HG02610 (cell line): Measurements from ENCODE around the gene UCK1.

Experiments
- ATAC-seq: cut with Tn5 transposase; IDR thresholded peaks from one replicate; pipeline ENCODE4 v1.9.1; 2021; ENCODE audit warnings: mild to moderate bottlenecking, moderate library complexity; ENCODE audit not compliant: unreplicated experiment

UCK1 gene

DNA sequence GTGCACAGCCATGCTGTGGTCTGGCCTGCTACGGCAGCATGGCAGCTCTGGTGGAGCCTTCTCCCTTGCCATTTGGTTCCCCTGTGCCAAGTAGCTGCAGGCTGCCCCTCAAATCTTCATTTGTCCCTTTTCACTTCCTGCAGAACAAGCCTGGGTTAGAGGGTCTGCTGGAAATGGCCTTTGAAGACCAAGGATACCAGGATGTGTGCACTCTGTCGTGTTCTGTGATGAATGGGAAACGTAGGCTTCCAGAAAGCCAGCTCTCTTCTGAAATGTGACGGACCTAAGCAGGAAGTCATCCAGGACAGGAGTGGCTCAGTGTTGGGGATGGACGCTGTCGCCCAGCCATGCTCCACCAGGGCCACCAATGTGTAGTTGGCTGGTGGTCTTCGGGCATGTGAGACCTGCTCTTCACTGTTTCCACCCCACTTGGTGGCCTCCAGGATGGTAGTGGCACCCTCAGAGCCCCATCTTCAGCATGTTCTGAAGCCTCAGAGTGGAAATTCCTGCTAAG lies 31.8 kb downstream of the UCK1 start:
- ATAC-seq, result no peak

- ATAC-seq, result no peak
Measured at GRCh38 chr9:131496844-131497405, 34.1 kb downstream of the UCK1 start.

DNA sequence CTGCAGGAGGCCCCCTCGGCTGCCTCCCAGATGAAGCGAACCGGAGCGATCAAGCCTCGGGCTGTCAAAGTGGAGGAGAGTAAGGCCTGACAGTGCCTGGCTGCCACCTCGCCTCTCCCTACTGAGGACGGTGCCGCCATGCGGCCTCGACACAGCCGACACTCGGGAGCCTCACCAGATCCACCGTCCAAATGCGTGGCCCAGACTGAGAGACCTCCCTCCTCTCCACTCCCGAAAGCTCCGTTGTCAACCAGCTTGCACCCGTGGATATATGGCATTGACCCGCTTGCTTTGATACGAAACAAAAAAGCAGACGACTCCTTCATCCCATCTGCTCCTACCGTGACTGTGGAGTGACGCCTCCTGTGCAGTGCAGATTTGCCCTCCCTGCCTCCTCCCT lies 35.3 kb downstream of the UCK1 start:
- no peak for ATAC-seq

- no peak for ATAC-seq
Measured at GRCh38 chr9:131494296-131494870, 36.7 kb downstream of the UCK1 start.

DNA sequence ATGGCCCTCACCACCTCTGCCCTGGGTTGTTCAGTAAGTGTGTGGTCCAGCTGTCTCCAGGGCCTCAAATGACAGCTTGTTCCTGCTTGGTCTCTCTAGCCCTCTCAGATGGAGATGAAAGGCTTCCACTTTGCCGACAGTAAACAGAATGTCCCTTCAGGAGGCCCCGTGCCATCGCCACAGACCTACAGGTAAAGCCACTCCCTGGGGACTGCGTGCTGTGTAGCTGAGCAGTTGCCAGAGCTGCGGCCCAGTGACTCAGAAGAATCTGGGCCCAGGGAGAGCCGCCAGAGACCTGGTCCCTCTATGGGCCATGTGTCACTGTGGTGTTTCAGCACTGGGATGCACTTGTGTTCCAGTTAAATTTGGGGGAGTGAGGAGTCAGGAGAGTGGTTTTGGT lies 39.0 kb downstream of the UCK1 start:
- no peak for ATAC-seq

- no peak for ATAC-seq
Measured at GRCh38 chr9:131491001-131491710, 39.9 kb downstream of the UCK1 start.

GRCh38 chr9:131490514-131490913 lies 40.5 kb downstream of the UCK1 start:
- no peak for ATAC-seq

DNA sequence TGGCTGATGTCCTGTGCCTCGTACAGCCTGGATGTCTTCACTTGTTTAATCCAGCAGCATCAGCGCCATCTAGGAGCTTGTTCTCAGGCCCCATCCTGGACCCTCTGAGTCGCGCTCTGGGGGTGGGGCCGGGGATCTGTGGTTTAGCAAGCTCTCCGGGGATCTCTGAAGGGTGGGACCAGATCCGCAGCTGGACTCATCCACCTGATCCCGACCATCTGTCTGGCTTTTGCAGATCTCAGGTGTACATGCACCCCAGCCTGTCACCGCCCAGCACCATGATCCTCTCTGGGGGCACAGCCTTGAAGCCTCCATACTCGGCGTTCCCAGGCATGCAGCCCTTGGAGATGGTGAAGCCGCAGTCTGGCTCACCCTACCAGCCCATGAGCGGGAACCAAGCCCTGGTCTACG lies 43.4 kb downstream of the UCK1 start:
- no peak for ATAC-seq

- no peak for ATAC-seq
Measured at GRCh38 chr9:131487001-131487400, 44.1 kb downstream of the UCK1 start.

- no peak for ATAC-seq
Measured at GRCh38 chr9:131485728-131486422, 45.2 kb downstream of the UCK1 start.

DNA sequence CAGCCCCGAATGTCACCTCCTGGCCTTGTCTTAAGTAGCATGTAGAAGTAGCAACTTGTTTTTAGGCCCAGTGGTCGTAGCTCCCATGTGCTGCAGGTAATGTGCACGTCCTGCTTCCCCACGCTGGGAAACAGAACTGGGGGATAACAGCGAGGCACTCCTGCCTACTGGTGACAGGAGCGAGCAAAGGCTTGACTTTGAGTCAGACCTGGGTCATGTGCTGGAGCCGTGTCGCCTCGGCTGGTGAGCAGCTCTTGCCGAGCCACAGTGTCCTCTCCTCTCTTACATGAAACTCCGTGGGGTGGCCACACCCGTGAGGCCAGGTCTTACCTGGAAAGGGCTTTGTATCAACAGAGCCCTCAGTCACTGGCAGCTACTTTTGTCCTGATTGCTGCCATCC lies 45.9 kb downstream of the UCK1 start:
- no peak for ATAC-seq

DNA sequence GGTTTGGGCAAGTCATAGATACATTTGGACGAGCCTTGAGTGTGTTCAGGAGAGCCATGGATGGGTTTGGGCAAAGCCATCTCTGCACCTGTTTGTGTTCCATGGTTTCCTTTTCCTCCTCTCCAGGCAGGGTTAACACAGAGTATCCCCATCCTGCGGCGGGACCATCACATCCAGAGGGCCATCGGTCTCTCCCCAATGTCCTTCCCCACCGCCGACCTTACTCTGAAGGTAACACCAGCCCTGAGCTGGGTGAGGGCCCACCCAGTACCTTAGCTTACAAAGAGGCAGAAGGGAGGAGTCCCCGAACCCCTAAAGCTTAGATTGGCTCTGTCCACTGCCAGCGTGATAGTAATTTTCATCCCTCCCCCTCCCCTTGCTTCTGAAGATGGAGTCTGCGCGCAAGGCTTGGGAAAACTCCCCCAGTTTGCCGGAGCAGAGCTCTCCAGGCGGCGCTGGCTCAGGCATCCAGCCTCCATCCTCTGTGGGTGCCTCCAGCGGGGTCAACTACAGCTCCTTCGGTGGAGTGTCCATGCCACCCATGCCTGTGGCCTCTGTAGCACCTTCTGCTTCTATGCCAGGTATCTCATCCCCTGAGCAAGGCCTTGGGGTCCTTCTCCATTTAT lies 46.4 kb downstream of the UCK1 start:
- no peak for ATAC-seq

- ATAC-seq, result no peak
Measured at GRCh38 chr9:131484051-131484445, 47.0 kb downstream of the UCK1 start.

- ATAC-seq, result no peak
Measured at GRCh38 chr9:131483319-131484050, 47.6 kb downstream of the UCK1 start.

DNA sequence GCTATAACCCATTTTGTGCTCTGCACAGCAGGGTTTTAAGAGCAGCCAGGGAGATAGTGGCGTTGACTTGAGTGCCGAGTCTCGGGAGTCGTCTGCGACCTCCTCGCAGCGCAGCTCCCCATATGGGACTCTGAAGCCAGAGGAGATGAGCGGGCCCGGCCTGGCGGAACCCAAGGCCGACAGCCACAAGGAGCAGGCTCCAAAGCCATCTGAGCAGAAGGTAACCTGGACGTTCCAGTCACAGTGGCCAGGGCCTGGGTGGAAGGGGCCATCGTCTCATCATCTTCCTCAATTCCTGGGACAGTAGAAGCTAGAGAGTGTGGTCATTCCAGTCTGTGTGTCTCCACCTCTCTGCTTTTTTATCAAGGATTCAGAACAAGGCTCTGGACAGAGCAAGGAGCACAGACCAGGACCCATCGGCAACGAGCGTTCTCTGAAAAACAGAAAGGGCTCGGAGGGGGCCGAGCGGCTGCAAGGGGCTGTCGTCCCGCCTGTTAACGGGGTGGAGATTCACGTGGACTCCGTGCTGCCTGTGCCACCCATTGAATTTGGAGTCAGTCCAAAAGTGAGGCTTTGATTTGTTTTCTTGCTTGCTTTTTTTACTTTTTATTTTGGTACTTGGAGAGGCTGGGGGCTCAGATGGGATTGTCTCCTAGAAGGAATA lies 48.6 kb downstream of the UCK1 start:
- no peak for ATAC-seq

DNA sequence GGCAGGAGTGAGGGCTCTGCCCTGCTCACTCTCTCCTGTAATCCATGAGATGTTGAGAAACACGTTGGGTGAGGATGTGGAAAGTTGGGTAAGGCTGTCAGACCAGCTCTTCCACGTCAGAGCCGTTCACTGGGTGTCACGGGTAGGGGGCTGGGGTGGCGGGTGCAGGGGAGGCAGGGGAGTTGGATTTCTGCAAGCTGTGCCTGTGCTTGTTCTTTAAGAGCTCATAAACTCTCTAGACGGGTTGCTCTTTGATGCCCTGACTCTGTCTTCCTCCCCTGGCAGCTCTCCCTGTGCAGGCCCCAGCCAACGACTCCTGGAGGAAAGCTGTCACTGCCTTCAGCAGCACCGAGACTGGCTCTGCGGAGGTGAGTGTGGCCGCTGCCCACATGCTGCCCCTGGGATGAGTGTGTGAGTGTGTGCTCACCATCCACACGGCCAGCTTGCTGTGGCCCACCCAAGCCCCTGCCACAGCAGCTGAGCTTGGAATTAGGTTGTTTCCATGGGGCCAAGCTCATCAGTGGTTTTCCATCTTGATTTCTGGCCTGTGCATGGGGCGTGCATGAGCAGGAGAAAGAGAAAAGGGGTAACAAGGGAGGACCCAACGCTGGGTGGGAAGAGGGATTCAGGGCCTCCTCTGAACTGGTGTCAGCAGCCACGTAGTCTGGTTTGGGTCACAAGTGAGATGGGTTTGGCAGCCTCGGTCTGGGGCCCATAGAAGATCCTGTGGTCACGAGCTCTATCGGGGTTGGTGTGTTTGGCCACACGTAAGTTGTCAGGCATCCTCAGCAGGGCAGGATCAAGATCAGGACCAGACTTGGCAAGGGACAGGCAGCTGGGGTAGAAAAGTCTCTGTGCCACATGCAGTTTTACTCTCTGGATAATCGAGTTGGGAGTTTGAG lies 49.4 kb downstream of the UCK1 start:
- no peak for ATAC-seq

- no peak for ATAC-seq
Measured at GRCh38 chr9:131480258-131480657, 50.8 kb downstream of the UCK1 start.

DNA sequence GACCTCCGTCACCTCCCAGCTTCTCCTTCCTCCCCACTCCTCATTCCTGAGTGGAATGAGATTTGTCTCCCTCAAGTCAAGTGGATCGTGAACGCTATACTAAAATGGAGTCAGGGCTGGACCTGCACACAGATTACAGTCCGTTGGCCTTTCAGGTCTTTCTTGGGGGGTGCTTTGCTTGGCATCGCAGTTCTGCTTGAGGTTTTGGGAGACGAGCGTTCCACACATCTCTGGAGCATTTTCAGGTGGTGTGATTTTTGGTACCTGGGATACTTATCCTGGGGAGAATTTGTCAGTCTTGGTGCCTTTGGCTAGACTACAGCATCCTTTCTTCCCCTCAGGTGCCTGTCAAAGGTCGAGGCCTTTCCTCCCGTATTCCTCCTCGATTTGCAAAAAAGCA lies 52.2 kb downstream of the UCK1 start:
- ATAC-seq, result no peak

GRCh38 chr9:131478421-131478868 lies 52.6 kb downstream of the UCK1 start:
- no peak for ATAC-seq
